Measurements from ENCODE around the gene OOSP4A. TPM values are rescaled to one million over a fixed set of nuclear protein-coding genes. Genes with fewer than 3 reads are reported as not detected.

OOSP4A gene
- total RNA-seq, 3 donors from 2014 or later: not detected

GRCh38 chr11:59944720-59945119 lies 19.1 kb upstream of the OOSP4A start:
- Histone ChIP-seq H3K9me3 (no peaks in the 10 kb centered on the region), H3K4me3 (no peak overlapping the region), H3K4me1 (ENCODE audit: low read depth) (no peaks in the 10 kb centered on the region), H3K36me3 (ENCODE audit: low read depth) (no peaks in the 10 kb centered on the region)
- TF ChIP-seq CTCF (IDR thresholded peaks at IDR 0.05): no peak
- DNase-seq: no peak
- ATAC-seq: no peak
- intact Hi-C loops (cut with DNase I, micrococcal nuclease): no loop called here

- no peaks in the 10 kb centered on the region for H3K9me3 ChIP-seq
- TF ChIP-seq CTCF (IDR thresholded peaks at IDR 0.05): no peak
- no peak overlapping the region for H3K4me3 ChIP-seq
- DNase-seq: no peak
- no peaks in the 10 kb centered on the region for H3K4me1 ChIP-seq (ENCODE audit: low read depth)
- intact Hi-C loops (cut with DNase I, micrococcal nuclease): no loop called here
- no peaks in the 10 kb centered on the region for H3K36me3 ChIP-seq (ENCODE audit: low read depth)
- ATAC-seq: no peak
Observed at GRCh38 chr11:59953463-59954218, 10.2 kb upstream of the OOSP4A start.

GRCh38 chr11:59954219-59954847 lies 9.5 kb upstream of the OOSP4A start:
- no peaks in the 10 kb centered on the region for H3K36me3 ChIP-seq (ENCODE audit: low read depth)
- no peak for DNase-seq
- no peak for ATAC-seq
- H3K9me3 ChIP-seq: no peaks in the 10 kb centered on the region
- intact Hi-C loops (cut with DNase I, micrococcal nuclease): no loop called here
- H3K4me1 ChIP-seq (ENCODE audit: low read depth): no peaks in the 10 kb centered on the region
- no peak for TF ChIP-seq CTCF (IDR thresholded peaks at IDR 0.05)
- H3K4me3 ChIP-seq: no peak overlapping the region

- H3K9me3 ChIP-seq: no peaks in the 10 kb centered on the region
- no peaks in the 10 kb centered on the region for H3K36me3 ChIP-seq (ENCODE audit: low read depth)
- no peak for ATAC-seq
- peaks cover 2% of the 10 kb centered on the region for H3K4me1 ChIP-seq (ENCODE audit: low read depth)
- H3K4me3 ChIP-seq: no peak overlapping the region
- intact Hi-C loops (cut with DNase I, micrococcal nuclease): no loop called here
- TF ChIP-seq CTCF (IDR thresholded peaks at IDR 0.05): no peak
- no peak for DNase-seq
Observed at GRCh38 chr11:59957094-59957493, 6.7 kb upstream of the OOSP4A start.

GRCh38 chr11:59960502-59961381 lies 3.1 kb upstream of the OOSP4A start:
- TF ChIP-seq CTCF (IDR thresholded peaks at IDR 0.05): no peak

More at GRCh38 chr11:59960502-59961381, 3.1 kb upstream of the OOSP4A start:
- ATAC-seq (peak; percentile 71), DNase-seq (peak in 1 of 3 donors; percentile 42)
- Histone ChIP-seq H3K4me1 (ENCODE audit: low read depth) (peaks cover 13% of the 10 kb centered on the region), H3K9me3 (no peaks in the 10 kb centered on the region), H3K4me3 (no peak overlapping the region), H3K36me3 (ENCODE audit: low read depth) (no peaks in the 10 kb centered on the region)
- intact Hi-C loops (cut with DNase I, micrococcal nuclease): no loop called here

Measured in mucosa of descending colon (tissue), 3 donors.